SW 1271 (cell line): ENCODE measurements around the gene RETREG1.
"Not testable (repeated sequence)": the region's sequence is repeated elsewhere in the genome, so short reads cannot be mapped to it uniquely, and the experiment has no call there.

Experiments
- DNase-seq, 2 experiments: peaks; one replicate each; lab custom pipeline; 2025; lab: John Stamatoyannopoulos, UW

The RETREG1 gene

DNA sequence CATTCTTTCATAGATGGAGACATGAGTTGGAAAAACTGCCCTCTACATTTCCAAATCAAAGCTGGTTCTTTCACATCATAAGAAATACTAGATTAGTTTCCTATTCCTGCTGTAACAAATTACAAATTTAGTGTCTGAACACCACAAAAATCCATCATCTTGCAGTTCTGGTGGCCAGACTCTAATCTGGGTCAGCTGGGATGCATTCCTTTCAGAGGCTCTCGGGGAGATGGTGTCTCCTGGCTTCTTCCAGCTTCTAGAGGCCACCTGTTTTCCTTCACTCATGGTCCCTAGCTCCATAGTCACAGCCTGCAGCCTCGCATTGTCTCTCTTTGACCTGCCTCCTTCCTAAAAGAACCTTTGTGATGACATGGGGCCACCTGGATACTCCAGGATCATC lies 65.2 kb downstream of the RETREG1 start:
- DNase-seq, result no peak

DNA sequence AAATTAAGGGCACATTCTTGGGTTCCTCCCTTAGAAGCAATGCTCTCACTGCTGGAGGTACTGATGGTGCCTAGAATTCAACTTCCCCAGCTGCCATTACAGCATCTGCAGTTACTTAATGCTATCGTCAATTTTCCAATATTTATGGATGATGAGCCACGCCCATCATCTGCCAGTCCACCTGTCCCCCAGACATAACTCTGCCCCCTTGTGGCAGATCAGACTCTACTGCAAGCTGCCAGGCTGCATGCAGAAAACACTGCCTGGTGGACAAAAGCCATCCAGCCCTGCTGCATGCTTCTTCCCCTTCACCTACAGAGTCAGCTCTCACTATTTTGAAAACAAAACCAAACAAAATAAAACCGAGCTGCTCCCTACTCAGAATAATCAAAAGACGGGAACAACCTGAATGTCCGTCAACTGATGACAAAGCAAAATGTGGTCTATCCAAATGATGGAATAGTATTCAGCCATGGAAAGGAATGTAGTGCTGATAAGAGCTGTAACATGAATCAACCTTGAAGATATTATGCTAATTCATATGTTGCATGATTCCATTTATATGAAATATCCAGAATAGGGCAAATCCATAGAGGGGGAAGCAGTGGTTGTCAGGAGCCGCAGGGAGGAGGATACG lies 66.4 kb downstream of the RETREG1 start:
- DNase-seq, result peak; percentile 17 to 59

- no peak for DNase-seq
Observed at GRCh38 chr5:16549491-16550206, 67.1 kb downstream of the RETREG1 start.

- no peak for DNase-seq
Observed at GRCh38 chr5:16548812-16549211, 68.0 kb downstream of the RETREG1 start.

- no peak for DNase-seq
Observed at GRCh38 chr5:16548115-16548514, 68.7 kb downstream of the RETREG1 start.

DNA sequence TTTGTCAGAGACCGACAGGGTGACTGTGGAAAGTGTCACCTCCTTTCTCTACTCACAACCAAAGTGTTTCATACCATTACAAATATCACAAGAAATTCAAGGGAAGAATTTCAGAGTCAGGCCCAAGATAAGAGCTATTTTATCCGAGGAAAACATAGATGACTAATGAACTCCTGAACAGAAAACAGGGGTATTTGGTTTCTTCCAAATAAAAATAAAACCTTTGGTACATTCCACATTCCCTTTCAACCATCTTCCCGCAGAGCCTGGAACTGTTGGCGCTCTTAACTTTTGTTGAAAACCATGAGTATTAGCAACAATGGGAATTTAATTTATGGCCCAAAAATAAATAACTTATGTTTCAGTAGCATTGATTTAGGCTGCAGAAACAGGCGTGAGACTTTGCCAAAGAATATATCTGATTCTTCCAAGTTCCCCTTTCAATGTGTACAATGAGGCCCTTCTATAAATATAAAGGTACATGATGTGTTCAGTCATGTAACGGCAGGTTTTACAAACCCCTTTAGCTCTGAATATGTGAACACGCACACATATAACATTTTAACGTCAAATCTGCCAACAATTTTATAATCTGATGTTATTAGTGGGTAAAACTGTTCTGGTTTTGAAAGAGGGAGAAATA lies 69.5 kb downstream of the RETREG1 start:
- DNase-seq, result no peak

GRCh38 chr5:16546732-16547131 lies 70.1 kb downstream of the RETREG1 start:
- no peak for DNase-seq

- no peak for DNase-seq
Observed at GRCh38 chr5:16544607-16545374, 72.0 kb downstream of the RETREG1 start.

GRCh38 chr5:16543206-16543605 lies 73.6 kb downstream of the RETREG1 start:
- DNase-seq, result not testable (repeated sequence)

GRCh38 chr5:16542236-16542635 lies 74.6 kb downstream of the RETREG1 start:
- DNase-seq, result no peak

DNA sequence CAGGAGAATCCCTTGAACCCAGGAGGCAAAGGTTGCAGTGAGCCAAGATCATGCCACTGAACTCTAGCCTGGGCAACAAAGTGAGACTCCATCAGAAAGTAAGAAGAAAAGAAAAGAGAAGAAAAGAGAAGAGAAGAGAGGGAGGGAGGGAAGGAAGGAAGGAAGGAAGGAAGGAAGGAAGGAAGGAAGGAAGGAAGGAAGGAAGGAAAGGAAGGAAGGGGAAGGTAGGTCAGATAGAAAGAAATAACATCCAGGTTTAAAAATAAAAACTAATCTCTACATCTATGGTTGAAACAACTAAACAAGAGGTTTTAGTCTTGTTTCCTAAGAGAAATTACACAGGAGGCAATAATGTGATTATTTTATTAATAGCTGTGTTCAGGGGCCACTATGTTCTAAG lies 75.2 kb downstream of the RETREG1 start:
- DNase-seq, result not testable (repeated sequence)

- DNase-seq, result no peak
Observed at GRCh38 chr5:16540421-16540820, 76.4 kb downstream of the RETREG1 start.

GRCh38 chr5:16539169-16539666 lies 77.6 kb downstream of the RETREG1 start:
- no peak for DNase-seq

DNA sequence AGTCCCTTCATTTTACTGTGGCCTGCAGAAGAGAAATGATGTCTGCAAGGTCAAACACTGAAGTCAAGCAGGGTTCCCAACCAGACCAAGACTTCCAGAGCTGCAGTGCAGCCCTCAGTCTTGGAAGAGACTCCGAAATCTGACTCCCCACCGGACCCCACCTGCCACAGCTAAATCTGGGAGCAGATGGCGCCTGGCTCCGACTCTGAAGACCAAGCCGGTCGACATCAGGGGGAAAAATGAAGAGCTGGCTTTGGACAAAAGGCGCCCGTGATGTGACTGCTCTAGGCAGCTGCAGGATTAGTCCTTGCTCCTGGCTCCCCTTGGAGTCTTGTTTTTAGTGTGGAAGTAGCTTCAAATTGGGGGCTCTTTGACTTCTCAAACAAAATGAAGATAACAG lies 78.8 kb downstream of the RETREG1 start:
- no peak for DNase-seq

DNA sequence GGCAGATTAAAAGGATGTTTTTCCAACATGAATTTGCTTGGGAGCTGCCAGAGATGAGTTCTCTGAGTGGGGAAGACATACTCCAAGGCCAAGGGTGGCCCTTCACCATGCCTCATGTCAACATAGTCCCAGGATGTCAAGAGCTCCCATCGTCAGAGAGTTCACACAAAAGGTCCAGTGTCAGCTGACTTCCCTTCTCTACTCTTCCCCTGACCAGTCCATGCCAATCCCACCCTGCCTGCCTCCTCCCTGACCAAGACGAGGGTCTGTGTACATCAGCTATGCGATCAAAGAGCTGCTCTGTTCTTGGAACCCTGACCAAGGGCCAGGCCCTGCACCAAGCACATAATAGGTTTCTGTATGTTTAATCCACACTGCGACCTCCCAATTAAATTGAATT lies 80.0 kb downstream of the RETREG1 start:
- DNase-seq, result no peak

DNA sequence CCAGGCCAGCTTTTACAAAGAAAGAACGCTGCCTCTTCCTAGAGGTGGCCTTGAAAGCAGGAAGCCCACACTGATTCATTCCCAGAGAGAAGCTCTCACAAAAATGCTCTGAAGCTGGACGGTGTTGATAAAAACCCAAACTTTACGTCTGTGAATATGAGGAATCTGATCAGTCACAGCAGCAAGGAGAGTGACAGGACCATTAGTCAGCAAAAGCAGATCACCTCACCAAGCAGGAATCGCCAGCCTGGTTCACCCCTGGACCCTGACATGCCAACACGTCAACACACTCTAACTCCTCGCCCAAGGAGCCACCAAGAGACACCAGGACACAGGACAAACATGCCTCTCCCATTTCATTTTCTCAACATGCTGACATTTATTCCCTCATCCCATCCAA lies 80.6 kb downstream of the RETREG1 start:
- no peak for DNase-seq

DNA sequence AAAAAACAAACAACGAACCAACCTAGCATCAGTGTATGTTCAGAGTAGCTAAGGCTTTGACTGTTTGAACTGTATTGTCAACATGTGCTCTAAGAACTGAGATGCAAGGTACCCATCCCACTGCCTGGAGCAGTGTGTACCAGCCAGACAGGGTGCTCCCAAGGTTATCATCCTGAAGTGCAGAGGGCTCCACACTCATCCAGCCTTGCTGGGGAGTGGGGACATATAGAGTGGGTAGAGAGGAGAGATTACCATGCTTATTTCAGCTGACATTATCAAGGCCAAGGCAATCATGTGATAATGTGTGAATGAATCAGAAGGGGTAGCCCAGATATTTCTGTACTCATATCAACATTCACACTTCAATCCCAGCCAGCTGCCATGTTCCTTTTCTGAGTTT lies 82.5 kb downstream of the RETREG1 start:
- no peak for DNase-seq

DNA sequence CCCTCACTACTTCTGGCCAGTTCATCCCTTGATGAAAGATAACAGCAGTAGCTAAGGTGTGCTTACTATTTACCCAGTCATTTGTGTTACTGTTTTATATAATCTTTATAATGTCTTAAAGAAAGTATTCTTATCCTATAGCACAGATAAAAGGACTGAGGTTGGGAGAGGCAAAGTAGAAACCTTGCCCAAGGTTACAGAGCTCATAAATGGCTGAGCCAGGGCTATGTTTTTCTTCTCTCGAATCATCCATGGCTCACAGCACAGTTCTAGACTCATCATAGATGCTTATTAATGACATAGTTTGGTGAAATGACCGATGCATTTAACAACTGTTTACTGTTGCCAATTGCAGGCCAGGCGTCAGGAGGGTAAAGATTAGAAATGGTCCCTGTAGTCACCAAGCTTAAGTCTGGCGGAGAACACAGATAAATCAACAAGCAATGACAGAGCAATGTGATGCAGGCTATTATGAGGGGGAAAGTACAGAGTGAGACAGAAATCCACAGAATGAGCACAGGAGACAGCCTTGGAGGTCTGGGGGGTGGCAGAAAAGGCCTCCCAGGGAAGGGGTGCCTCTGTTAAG lies 85.6 kb downstream of the RETREG1 start:
- DNase-seq, result no peak

DNA sequence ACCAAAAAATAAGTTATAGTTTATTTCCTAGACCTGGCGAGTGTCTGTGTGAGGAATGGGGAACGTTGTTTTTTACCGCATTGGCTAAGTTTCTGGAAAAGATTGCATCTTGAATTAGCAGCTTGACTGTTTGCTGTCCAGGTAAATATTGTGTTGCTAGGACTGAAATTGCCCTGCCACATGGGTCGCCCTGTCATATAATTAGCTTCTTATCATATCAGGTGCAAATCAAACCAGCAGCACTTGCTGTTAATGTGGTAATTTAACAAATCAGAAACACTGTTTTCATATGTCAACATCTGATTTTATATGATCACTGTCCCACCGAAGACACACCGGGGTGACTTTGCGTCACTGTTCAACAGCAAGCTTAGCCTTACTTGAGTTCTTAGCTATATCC lies 87.5 kb downstream of the RETREG1 start:
- DNase-seq, result no peak

GRCh38 chr5:16528382-16529110 lies 88.3 kb downstream of the RETREG1 start:
- DNase-seq, result no peak

DNA sequence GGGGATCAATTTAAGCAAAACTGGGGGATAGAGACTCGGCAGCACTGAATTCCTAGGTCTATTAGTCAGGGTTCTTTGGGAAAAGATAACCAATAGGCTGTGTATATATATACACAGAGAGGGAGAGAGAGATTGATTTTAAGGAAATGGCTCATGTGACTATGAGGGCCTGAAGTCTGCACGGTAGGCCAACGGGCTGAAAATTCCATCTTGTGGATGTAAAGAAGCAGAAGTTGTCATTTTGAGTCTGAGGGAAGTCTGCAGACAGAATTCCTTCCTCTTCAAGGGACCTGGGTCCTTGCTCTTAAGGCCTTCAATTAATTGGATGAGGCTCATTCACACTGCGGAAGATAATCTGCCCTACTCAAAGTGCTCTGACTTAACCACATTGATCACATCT lies 91.1 kb downstream of the RETREG1 start:
- DNase-seq, result no peak
